DOHH2 (cell line): ENCODE results near the gene RIC1.

Source experiments
- EZH2phosphoT487 ChIP-seq: fragments of 200-600 bp; sonication (generic); IDR thresholded peaks from 2 replicates; pipeline ENCODE4 v1.6.1; 2017; ENCODE audit warnings: borderline replicate concordance, mild to moderate bottlenecking, antibody characterized with exemption, low read length, moderate library complexity, mixed read lengths
- TF ChIP-seq, protein P1 (sequence below): fragments of 200-600 bp; sonication (generic); IDR thresholded peaks from one replicate; pipeline ENCODE4 v1.5.1; 2014; ENCODE audit warnings: antibody characterized with exemption, mild to moderate bottlenecking, low read depth, low read length; ENCODE audit not compliant: poor library complexity, severe bottlenecking

GRCh38 chr9:5719100-5719926 lies 90.4 kb downstream of the RIC1 start:
- TF ChIP-seq, protein P1, sequence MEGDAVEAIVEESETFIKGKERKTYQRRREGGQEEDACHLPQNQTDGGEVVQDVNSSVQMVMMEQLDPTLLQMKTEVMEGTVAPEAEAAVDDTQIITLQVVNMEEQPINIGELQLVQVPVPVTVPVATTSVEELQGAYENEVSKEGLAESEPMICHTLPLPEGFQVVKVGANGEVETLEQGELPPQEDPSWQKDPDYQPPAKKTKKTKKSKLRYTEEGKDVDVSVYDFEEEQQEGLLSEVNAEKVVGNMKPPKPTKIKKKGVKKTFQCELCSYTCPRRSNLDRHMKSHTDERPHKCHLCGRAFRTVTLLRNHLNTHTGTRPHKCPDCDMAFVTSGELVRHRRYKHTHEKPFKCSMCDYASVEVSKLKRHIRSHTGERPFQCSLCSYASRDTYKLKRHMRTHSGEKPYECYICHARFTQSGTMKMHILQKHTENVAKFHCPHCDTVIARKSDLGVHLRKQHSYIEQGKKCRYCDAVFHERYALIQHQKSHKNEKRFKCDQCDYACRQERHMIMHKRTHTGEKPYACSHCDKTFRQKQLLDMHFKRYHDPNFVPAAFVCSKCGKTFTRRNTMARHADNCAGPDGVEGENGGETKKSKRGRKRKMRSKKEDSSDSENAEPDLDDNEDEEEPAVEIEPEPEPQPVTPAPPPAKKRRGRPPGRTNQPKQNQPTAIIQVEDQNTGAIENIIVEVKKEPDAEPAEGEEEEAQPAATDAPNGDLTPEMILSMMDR, result no peak
- TF ChIP-seq EZH2phosphoT487, result no peak
